D341Med (cell line): ENCODE data around the gene ETAA1.
A peak's percentile ranks its signal among the peaks of the same experiment; 100 is the strongest.

Experiments used
- DNase-seq: peaks from one replicate; pipeline ENCODE4 v3.0.0; 2012; ENCODE audit warnings: low spot score

Gene ETAA1

DNA sequence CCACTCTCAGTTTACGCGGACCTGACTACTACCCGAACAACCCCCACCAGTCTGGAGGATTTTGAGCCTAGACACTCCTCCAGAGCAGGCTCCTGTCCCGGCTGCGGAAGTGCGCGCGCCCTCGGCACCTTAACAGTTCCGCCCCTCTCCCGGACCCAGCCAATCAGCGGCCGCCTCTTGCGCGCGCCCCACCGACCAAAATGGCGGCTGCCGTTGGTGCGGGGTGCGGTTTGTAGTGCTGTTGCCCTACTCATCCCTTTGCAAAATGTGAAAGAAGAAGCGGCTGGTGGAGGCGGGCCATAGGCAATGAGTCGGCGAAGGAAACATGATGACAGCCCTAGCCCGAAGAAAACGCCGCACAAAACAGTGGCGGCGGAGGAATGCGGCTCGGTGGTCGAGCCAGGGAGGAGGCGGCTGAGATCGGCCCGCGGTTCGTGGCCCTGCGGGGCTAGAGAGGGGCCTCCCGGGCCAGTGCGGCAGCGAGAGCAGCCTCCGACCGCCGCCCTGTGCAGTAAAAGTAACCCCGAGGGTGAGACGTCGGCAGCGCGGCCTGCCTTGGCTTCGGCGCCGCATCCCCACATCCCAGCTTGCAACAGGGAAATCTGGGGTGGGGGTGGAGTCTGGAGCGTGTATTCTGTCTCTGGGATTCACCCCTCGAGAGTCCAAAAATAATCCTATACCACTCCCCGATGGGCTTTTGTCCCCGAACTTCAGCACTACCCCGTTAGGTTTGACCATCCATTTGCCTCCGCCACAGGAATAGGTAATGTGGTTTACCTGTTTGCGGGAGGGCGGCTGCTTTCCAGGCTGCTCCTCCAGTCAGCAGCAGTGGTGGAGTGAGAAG, at the start of gene ETAA1:
Gene ETAA1, plus strand, starts transcription at position 191 of the 844 bp plus-strand sequence. Its CDS starts 116 bp downstream, at position 307.
- DNase-seq = peak; percentile 97

DNA sequence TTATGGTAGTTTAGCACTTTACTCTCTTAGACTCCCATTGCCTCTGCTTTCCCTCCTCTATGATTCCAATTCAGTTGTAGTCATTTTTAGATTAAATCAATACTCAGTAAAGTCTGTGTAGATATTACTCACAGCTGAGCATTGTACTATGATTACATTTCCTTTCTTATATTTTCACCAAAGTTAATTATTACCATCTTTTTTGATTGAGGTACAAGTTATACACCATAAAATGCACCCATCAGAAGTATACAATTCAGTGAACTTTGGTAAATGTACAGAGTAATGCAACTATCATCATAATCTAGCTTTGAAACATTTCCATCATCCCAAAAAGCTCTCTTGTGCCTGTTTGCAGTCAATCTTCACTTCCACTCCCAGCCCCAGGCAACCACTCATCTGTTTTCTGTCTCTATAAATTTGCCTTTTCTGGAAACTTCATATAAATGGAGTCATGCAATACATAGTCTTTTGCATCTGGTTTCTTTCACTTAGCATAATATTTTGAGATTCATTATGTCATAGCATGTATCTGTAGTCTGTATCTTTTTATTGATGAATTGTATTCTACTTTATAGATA, 30.2 kb upstream of the ETAA1 start:
- no peak for DNase-seq

DNA sequence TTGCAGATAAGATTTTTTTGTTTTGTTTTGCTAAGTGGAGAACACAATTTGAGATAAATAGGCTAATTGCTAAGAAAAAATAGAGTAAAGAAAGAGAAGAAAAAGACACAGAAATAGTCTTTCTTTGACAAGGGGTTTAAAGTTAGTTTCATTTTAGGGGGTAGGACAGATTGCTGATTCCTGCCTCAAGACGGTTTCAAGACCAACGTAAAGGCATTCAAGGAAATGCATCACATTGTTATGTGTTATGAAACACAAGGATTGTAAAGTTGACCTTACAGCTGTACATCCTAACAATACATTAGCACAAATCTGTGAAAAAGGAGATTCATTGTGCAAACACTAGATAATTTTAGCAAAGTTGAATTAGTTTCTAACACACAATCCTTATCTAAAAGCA, 22.7 kb upstream of the ETAA1 start:
- no peak for DNase-seq

DNA sequence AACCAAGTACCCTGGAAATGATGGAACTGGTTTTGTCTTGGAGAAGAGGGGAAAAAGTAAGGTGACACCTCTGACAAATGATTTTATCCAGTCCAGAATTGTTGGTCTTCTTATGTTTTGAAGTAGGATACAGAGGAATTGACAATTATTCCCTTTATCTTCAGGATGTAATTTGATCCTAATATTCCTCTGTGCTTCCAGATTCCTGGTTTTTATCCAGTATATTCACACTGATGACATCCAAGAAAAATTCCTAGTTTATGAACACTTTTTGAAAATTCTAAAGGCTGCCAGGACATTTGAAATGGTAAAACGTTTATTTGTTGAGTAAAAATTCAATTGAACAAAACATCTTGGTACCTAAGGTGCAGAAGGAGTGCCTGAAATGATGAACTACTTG, 22.2 kb upstream of the ETAA1 start:
- DNase-seq = no peak

DNA sequence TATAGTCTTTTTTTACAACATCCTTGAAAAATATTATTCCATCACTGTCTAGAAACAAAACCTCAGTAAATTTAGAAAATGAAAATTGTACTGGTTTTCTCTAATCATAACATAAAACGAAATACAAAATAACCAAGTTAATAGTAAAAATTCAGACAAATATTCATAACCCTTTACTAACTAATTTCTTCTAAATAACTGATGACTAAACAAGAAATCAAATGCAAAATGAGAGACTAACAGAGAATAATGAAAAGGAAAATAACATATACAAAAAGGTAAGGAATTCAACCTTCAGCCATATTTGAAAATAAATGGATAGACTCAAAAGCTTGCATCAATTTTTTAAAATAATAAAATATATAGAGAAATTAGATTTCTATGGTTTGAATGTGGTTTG, 18.6 kb upstream of the ETAA1 start:
- no peak for DNase-seq

DNA sequence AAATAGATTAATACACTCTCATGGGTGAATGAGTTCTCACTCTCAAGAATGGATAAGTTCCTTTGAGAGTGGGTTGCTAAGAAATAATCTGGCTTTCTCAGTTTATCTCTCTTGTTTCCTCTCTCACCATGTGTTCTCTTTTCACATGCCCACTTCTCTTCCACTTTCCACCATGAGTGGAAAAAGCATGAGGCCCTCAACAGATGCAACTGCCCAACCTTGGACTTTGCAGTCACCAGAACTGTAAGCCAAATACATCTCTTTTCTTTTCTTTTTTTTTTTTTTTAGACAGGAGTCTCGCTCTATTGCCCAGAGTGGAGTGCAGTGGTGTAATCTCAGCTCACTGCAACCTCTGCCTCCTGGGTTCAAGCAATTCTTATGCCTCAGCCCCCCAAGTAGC, 18.1 kb upstream of the ETAA1 start:
- DNase-seq = no peak

DNA sequence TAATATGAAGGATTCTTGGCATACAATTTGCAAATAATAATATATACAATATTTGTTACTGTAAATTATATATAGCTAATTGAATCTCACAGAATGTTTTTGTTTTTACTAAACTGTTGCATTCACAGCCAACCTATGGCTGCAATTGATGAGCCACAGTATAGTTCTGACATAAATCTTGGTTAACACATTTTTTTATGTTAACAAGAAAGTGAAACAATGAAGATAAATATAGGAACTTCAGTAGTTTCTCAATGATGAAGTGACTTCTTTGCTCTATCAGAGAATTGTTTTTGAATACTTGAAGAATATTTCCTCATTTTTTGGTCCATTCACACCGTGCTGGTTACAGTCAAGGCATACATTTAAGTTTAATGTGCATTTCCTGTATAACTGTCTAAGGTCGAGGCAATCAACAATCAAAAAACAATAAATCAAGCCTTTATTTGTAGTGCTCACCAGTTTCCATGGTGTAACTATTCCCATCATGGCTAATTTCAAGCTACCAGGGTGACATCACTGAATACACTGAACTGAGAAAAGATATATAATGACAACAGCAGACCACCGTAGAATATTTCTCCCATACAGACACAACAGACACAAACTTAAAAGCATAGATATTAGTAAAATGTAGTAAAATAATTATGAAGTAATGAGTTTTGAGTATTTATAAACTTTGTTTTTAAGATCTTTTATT, 12.9 kb upstream of the ETAA1 start:
- DNase-seq = no peak

DNA sequence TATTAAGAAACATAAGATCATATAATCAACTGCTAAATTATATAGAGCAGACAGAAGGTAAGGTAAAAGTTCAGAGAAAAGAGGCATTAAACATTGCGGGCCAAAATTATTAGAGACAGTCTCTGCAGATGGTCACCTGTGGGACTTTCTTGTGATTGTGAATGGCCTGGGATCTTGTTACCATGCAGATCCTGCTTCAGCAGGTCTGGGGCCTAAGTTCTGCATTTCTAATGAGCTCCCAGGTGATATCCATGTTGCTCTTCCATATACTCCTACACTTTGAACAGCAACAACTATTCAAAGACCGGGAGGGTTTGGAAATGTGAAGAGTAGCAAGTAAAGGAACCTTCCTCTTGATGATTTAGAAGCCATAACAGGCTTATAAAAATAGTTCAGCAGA, 8.5 kb upstream of the ETAA1 start:
- no peak for DNase-seq

DNA sequence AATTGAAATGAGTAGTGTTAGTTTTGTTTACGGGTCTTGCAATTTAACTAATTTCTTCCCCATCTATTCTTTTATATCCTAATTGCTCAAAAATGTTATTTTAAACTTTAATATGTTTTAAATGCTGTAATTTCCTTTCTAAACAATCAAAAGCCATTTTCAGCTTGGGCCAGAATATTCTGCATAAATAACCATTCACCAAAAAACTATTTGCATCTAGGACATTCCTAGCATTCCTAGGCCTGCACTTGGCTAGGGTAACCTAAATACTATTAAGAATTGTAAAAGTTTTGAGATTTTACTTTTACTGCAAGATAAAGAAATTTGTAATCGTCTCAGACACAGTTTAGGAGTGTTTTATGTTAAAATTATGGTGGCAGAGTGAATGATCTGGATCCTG, 7.8 kb upstream of the ETAA1 start:
- DNase-seq = no peak

DNA sequence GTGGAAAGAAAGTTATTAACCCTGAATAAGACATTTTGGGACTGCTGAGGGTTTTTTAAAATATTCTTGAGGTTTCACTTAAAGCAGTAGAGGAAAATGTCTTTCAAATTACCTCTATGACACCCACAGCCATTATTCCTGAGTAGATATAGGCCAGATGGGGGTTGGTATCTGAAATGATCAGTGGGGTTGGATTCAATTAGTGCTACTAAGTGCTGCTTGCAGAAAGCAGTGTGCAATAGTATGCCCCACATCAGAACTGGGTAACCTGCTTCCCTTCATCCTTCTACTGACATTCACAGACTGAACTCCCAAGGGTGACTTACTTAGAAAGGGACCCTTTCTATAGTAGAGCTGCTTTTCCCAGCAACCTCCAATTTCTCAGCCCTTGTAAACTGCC, 7.3 kb upstream of the ETAA1 start:
- DNase-seq = no peak

DNA sequence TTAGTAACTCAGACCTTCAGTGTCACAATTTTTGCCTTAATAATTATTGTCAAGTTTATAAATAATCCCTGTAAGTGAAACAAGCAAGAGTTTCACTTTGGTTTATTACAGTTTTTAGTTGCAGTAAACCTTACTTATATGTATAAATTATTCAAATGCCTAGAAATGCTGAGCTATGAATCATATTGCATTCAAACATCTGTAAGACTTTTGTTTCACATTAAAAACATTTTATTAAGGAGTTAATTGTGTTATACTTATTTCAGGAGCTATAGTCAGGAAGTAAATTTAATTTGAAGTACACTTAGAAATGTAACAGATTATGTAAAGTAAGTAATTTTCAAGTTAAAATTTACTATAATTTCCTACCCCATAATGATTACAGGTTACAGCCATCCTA, 3.9 kb upstream of the ETAA1 start:
- no peak for DNase-seq

DNA sequence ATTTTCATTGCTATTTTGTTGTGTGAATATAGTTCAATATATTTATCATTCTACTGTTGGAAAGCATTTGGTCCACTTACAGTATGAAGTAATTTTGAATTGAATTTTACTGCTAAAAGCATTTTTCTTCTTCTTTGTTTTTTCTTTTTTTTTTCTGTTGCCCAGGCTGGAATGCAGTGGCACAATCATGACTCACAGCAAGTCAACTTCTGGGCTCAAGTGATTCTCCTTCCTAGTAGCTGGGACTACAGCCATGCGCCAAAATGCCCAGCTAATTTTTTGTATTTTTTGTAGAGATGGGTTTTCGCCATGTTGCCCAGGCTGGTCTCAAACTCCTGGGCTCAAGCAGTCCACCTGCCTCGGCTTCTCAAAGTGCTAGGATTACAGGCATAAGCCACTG, 2.4 kb upstream of the ETAA1 start:
- no peak for DNase-seq

DNA sequence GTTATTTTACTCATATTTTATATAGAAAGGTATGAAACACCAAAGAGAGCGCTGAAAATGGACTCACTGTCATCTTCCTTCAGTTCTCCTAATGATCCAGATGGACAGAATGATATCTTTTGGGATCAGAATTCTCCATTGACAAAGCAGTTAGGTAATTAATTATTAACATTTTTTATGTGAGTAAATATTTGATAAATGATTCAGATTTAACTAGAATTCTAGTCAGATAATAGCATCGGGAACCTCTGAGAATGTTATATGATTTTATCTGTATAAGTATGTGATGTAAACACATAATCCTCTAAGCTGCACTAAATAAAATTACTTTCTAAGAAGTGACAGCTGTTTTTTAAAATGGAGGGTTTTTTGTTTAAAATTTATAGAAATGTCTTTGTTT, 2.0 kb downstream of the ETAA1 start:
- no peak for DNase-seq

DNA sequence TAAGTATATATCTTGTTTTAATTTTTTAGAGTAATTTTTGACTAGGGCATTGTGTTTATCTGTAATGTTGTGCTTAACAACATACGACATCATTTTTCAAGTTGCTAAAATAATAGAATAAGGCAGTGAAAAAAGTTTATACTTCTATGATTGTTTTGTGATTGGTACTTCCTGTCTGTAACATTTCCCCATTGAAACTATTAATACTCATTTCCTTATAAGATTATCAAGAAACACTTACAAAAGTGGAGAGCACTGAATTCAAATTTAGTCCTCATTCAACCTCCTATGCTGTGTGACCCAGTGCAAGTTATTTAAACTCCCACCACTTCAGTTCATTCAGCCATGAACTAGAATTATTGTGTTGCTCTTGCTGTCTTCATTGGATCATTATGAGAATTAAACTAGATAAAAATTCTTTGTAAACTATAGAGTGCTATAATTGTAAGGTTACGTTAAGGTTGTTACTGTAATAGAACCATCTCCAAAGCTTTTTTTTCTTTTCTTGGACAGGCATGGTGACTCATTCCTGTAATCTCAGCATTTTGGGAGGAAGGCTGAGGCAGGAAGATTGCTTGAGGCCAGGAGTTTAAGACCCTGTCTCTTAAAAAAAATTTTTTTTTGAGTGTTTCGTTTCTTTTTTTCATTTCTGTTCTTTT, 2.8 kb downstream of the ETAA1 start:
- no peak for DNase-seq

DNA sequence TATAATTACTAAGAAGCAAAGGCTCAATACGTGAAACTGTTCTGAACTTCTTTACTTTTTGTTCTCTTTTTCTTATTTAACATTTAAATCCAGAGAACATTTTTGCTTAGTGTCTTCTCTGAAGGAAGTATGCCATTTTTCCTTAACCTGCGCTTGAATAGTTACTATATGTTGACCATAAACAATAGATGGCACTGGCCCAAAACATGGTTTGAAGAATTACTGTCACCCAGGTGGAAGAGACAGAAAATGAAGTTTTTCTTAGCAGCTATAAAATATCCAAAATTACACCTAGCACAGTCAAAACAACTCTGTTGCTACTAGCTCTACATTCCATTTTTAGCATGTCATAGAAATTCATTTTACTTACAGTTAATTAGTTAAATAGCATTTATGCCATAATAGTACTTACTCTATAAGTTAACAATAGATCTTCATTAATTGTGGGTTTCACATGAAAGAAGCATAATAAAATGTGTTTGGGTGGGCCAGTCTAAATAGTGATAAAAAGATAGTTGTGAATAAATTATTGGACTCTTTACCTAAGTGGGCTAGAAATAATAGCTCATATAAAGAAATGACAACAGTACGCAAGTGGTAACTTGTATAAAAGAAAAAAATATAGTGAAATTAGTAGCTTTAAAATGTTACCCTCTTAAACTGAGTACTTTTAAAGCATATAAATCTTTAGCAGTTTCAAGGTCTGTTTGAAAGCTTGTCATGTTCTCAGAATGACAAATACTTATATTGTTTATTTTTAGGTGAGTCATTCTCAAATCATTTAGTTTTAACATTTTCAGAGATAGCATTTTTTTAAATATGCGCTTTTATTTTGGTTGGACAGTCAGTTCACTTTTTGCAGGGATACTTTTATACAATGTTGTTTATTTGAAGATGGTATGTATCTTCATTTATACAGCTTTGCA, 3.7 kb downstream of the ETAA1 start:
- DNase-seq = no peak

DNA sequence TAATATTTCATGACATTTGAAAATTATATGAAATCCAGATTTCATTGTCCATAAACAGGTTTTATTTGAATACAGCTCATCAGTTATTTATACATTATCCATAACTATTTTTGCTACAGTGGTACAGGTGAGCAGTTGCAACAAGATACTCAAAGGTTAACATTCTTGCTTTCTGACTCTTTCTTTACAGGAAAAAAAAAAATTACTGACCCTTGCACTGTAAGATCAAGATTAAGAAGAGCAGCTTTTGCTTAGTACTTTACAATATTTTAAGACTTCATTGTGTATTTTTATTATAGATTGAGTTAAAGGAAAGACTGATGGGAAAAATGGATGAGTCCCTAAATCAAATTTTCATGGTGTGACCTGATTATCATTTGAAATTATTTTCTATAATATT, 11.2 kb downstream of the ETAA1 start:
- no peak for DNase-seq

DNA sequence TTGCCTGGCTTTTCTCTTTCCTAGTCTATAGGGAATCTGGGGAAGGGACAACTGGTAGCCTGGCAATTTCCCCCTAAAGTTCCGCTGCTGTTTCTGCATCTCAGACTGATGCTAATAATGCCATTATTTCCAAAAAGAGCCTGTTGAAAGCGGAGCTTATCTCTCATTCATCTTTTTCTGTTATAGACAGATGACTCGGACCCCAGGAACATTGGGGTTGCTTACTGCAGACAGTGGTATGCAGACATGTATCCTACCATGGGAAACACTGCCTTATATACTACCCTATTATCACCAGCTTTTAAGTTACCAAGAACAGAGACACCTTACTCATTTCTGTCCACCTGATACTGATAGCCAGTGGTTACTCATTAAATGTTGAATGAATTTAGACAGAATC, 15.3 kb downstream of the ETAA1 start:
- no peak for DNase-seq

DNA sequence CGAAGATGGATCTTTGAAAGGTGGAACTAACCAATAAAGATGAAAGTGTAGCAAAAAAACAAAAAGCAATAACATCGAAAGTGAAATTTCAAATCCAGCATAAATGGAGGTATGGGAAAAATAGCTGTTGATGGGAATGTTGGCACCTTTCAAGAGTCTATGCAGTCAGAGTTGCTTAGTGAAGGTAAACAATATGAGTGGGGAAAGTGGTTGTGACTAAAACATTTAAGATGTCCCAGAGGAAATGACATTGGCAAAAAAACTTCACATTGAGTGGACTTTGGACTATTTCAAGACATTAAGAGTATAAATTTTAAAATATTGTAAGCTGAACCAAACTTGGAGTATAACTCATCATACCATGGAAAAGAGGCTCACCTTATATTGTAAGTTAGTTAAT, 17.7 kb downstream of the ETAA1 start:
- no peak for DNase-seq

DNA sequence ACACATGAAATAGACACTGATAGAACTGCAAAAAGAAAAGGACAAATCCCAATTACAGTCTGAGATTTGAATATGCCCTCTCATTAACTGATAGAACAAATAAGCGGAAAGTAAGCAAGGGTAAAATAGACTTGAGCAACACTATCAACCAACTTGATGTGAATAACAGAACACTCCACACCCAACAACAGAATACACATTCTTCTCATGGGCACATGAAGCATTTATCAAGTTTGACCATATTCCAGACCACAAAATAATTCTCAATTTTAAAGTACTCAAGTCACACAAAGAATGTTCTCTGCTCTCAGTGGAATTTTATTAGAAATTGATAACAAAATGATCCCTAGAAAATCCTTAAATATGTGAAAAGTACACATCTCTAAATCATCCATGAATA, 19.0 kb downstream of the ETAA1 start:
- no peak for DNase-seq

DNA sequence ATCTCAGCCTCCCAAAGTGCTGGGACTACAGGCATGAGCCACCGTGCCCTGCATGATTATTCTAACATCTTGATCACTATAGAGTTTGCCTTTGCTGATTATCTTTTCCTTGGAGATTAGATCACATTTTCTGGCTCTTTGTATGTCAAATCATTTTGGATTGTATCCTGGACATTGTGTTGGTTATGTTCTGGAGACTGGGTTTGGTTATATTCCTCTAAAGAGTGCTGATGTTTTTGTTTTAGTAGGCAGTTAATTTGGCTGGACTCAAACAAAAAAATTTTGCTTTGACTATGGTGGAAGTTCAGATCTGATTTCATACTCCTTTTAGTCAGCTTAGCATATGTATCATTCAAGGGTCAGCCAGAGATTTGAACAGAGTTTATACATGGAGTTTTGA, 26.4 kb downstream of the ETAA1 start:
- DNase-seq = no peak

DNA sequence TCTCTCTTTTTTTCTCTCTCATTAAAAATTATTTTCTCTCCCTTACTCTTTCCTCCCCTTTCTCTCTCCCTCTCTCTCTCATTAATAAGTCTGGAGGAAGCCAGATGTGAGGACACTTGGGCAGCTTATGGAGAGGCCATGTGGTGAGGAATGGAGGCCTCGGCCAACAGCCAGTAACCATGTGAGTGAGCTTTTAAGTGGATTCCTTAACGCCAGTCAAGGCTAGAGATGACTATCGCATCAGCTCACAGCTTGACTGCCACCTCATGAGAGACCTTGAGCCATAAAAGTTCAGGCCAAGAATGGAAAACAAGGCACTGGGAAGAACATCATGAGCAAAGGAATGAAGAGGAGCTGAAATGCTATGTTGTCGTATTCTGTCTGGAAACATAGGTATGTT, 39.1 kb downstream of the ETAA1 start:
- no peak for DNase-seq

DNA sequence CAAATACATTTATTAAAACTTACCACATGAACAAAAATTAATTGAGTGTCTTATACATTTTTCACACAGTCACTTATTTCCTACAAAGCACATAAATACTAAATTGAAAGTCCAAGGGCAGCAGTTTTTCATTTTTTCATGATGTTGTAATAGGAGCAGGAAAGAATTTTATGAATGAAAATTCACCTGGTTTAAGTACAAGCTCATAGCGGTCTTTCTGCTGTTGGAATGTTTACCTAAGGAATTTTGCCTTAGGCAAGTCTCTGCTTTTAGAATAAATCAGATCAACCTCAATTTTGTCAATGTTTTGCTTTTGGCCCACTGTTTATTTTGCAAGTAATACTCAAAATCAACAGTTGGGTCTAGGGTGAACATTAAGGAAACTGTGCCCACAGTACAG, 40.0 kb downstream of the ETAA1 start:
- no peak for DNase-seq
